SK-MEL-5 (cell line): ENCODE data around the gene SMIM20. TPM values are rescaled to one million over a fixed set of nuclear protein-coding genes. Genes with fewer than 3 reads are reported as not detected.
"Not testable (repeated sequence)": the region's sequence is repeated elsewhere in the genome, so short reads cannot be mapped to it uniquely, and the experiment has no call there.

ENCODE experiments used
- DNase-seq: peaks from one replicate; pipeline ENCODE4 v3.0.0-alpha.2; 2016; ENCODE audit warnings: low read depth, low spot score
- in situ Hi-C: cut with HindIII; loops from 2 replicates; pipeline ENCODE4 v1.10.0; 2016; ENCODE audit warnings: low sequenced_read_pairs, high pct_unique_total_duplicates, low pct_unique_long_range_greater_than_20kb
- total RNA-seq: library from RNA; depleted of rRNA; stranded (reverse); fragments of >200 nt; shearing (Covaris generic); gene quantifications from 2 replicates; pipeline ENCODE4 v1.2.3, GENCODE V29; 2014

SMIM20 gene
- total RNA-seq, 1 experiment from 2014 or later: 64.8 TPM

DNA sequence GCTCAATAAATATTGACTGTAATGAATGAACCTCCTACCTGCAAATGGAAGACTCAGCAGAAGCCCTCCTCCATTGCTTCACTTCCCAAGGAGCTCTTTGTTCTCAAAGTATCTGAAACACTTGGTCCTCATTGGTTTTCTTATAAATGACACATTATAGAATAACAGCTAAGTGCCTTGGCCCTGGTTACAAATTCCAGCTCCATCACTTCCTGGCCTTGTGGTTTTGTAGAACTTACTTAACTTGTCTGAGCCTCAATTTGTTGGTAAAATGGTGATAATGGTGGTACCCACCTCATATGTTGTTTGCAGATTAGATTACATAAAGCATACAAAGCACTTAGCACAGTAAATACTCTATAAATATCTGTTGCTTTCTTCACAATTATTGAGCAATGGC, 25.2 kb upstream of the SMIM20 start:
- DNase-seq: no peak
- in situ Hi-C loops: no loop called here

DNA sequence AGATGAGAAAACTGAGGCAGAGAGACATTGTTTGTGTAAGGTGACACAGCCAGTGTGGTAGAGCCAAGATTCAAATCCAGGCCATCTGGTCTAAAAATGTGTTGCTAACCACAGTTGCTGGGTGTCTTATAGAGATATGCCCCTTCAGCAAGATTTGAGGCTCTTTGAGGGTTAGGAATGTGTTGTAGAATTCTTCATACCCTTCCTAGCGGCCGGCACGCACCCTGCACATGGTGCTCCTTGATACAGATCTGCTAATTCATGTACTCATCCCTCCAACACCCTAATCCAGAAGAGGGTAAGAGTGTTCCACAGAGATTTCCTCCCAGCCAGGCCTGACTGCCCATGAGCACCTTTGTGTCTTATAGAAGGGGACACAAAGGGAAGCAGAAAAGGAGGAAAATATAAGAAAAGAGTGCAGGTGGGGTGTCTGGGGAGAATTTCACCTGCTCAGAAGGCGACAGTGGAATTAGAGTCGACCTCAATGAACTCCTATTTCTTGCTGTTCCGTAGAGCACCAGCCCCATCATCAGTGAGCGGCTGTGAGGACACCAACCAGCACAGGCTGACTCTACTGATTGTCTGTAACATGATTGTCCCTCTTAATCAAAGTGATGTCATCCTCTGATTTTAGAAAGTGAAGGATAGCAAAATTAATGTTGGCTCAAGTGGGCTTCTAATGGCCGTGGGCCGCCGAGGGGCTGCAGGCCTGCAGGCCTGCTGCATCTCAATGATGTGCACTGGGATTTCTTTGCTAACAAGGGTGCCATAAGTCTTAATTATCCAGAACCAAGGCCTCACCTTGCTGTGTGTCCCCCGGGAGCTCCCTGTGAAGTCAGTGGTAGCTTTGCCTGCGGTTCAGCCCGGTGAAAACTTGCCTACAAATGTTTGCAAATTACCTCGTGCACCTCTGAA, 24.2 kb upstream of the SMIM20 start:
- DNase-seq: no peak
- in situ Hi-C loops: no loop called here

DNA sequence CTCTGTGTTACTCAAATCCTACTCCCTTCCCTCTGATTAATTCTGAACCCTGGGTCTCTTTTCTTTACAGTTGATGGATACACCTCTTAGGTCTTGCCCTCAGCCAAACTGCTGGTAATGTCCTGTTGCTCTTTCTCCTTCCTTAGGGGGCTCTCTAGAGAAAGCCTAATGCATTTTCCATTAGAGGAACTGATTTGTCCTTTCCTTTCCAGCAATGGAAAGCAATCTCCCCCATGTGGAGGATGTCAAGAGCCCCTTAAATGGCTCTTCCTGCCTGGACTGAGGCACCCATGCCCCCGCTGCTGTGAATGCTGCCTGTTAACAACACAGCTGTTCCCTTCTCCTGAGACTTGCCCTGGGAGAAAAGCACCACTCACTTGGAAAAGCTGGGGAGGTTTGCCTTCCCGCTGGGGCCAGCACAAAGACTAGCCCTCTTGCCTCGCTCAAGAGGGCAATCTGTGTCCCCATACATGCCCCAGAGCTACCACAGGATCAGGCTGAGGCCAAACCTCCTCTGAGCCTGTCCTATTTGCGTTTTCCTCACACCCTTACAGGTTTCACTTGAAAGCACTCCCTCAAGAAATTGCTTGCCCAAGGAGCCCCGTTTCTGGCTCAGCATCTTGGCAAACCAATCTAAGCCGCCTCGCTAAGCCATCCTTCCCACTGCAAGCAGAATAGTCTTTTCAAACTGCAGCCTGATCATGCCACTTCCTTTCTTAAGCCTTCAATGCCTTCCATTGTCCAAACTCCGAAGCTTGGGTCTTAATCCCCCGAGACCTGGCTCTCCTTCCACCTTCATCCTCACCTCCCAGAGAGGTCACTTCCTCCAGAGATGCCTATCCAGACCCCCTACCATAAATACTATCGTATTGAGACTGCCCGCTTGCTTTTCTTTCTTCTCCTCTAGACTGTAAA, 23.2 kb upstream of the SMIM20 start:
- in situ Hi-C loops: no loop called here
- DNase-seq: peak; percentile 78

DNA sequence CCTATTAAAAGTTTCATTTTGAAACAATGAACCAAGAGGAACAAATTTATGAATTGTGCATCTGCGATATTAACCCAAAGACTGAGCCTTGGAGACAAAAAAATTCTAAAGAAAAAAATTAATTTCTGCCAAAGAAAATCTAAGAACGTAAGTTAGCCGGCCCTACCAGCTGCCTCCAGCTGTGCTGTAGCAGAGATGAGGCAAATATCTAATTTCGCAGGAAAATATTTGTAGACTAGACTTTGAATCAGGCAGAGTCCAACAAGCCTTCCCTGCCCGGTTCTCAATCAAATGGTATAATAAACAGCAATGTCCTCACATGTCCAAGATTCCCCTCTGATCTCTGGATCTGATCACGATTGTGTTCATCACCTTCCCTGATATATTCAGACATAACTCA, 21.2 kb upstream of the SMIM20 start:
- DNase-seq: no peak
- in situ Hi-C loops: no loop called here

DNA sequence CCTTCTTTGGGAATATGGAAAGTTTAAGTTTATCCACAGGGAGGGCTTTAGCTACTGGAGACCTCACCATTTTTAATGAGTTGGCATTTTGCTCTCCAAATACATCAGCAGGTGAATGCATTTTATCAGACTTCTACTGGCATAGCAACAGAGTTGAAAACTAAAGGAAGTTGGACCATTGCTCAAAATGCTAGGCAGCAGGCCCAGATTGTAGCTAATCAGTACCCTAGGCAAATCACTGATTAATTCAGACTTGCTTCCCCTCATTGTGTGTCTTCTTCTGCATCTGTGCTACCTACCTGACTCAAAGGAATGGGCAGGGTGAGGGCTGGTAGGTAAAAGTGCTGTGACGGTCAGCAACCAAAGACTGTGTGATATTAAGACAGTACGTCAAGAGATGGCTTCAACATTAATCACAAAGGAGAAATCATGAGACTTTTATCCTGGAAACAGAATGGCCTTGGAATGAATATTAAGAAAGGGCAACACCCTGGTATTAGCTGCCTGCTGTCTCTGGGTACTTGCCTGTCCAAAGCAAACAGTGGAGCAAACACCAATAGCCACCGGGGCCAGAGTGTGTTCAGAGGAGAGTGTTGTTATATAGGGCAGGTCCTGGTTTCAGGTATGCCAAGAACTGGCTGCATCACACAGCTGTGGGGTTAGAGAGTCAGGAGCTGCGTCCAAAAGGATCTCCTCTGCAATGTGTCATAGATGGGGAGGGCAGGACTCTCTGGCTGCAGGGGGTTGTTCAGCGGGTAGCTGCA, 17.1 kb upstream of the SMIM20 start:
- in situ Hi-C loops: no loop called here
- DNase-seq: no peak

DNA sequence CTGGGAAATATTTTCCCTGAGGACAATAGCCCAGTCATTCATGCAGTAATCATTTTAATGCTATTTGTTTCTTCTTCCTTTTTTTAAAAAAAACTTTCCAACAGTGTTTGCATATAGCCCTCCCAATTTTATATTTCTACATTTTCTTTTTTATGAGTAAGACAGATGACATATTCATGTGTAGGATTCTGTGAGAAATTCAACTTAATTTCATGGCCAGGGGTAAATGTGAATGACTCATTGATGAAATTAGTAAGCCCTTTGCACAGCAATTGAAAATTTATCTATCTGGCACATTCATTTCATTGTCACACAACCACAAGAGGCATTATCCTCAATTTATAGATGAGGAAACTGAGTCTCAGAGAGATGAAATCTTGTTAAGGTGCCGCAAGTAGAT, 13.7 kb upstream of the SMIM20 start:
- no peak for DNase-seq
- in situ Hi-C loops: no loop called here

DNA sequence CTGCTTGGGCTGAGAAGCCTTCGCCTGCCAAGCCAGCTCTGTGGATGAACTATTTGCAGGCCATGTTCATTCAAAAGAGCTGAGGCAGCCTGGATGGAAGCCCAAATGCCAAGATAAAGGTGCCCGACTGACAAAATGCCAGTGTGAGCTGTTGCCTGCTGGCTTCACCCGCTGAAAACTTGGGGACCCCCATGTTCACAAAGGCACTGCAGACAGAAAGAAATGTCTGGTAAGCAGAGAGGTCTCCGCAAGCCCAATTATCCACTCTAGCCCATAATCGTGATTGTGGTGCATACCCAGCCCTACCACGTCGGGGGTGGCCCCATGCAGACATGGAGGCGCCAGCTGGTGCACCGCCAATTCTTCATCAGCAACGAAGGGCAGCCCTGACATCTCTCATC, 13.0 kb upstream of the SMIM20 start:
- no peak for DNase-seq
- in situ Hi-C loops: no loop called here

DNA sequence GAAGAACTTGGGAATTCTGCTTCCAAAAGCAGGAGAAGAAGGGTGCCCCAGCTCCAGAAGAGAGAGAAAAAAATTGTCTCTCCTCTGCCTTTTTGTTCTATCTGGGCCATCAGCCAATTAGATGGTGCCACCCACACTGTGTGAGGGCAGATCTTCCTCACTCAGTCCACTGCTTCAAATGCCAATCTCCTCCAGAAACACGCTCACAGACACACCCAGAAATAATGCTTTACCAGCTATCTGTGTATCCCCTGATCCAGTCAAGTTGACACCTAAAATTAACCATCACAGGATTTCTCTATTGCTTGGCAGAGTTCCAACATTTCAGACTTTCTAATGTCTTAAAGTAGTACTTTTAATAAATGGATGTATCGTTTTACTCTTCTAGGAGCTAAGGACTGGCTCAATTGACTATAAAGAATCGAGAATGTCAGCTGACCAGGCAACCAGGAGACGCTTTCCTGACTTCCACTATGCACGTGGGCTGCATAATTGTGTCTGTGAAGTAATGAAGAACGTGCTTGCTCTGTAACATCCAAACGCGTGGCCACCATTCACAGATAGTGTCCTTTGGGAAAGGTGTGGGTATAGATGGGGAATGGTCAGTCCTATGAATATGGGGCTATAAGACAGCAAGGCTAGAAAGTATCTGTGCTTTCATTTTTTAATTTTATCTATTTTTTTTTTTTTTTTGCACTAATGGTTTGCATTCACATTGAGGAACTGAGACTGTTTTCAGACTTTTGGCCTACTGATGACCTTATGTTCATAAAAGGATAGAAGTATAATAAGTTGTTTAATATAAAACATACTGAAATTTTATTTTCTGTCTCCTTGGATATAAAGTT, 9.9 kb upstream of the SMIM20 start:
- in situ Hi-C loops: no loop called here
- DNase-seq: no peak

DNA sequence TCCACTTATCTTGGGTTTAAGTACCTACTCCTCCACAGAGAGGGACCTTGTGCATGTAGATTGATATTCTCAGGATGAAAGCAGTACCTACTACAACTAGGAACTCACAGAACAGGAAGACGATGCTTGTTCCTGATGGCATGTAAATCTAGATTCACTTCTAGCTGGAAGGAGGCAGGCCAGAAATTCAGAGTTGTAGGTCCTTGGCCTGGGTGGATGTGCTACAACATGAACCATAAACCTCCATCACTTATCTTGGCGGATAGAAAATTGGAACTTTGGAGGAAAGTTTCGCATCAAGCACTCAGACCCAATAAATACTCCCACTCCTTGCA, 9.3 kb upstream of the SMIM20 start:
- in situ Hi-C loops: no loop called here
- no peak for DNase-seq

DNA sequence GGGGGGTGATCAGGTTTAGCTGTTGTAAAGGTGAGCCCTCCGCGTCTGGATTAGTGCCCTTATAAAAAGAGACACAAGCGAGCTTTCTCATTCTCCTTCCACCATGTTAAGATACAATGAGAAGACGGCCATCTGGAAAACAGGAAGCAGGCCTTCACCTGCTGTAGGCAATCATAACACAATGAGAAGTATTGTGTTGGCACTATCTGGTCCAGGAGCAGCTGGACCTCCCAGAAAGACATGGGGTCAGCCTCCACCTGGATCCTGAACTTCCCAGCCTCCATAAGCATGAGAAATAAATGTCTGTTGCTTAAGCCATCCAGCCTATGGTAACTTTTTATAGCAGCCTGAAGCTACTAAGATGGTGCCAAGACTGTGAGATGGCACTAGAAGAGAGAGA, 8.6 kb upstream of the SMIM20 start:
- in situ Hi-C loops: no loop called here

DNA sequence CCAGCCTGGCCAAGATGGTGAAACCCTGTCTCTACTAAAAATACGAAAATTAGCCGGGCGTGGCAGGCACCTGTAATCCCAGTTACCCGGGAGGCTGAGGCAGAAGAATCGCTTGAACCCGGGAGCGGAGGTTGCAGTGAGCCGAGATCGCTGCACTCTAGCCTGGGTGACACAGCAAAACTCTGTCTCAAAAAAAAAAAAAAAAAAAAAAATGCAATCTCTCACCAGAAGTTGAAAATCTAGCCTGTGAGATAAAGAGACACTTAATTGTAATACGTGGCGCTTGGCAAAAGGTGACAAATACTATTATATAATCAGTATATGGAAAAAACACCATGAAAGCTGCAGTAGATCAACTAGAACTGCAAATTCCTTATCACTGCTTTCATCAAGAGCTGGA, 7.9 kb upstream of the SMIM20 start:
- in situ Hi-C loops, DNase-seq: not testable (repeated sequence)

More for the DNA sequence above, 8.6 kb upstream of the SMIM20 start:
- DNase-seq: no peak

DNA sequence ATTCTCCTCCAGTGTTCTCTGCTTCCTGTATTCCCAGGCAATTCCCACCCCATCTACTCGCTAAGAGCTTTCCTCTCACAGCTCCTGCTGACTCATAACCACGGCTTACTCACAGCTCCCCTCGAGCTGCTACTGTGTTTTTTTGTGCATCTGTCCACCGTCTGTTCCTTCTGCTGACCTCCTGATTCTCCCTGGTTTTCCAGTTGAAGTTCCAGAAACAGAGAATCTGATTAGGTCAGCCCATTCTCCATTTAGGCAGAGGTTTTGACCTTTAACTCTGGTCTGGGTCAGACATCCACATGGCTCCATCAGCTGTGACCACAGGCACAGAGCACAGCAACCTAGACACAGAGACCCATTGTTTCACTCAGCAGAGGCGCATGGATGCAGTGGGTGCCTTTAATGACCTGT, 5.5 kb upstream of the SMIM20 start:
- in situ Hi-C loops: no loop called here
- DNase-seq: peak; percentile 87

DNA sequence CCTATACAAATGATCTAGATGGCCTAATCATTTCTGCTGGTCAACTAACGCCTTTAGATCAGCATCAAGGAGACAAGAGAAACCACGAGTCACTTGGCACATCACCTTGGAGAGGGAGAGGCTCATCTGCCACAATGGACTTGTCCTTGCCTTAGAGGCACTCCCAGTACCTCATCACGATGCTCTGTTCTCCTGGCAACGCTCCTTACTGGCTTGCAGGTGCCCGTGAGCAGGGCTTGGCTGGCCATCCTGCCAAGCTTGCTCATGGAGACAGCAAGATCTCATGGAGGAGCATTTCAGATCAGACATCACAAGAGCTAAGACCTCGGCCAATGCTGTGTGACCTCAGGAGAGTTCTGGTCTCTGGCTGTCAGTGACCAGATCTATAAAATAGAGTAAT, 2.7 kb upstream of the SMIM20 start:
- in situ Hi-C loops: no loop called here
- no peak for DNase-seq

DNA sequence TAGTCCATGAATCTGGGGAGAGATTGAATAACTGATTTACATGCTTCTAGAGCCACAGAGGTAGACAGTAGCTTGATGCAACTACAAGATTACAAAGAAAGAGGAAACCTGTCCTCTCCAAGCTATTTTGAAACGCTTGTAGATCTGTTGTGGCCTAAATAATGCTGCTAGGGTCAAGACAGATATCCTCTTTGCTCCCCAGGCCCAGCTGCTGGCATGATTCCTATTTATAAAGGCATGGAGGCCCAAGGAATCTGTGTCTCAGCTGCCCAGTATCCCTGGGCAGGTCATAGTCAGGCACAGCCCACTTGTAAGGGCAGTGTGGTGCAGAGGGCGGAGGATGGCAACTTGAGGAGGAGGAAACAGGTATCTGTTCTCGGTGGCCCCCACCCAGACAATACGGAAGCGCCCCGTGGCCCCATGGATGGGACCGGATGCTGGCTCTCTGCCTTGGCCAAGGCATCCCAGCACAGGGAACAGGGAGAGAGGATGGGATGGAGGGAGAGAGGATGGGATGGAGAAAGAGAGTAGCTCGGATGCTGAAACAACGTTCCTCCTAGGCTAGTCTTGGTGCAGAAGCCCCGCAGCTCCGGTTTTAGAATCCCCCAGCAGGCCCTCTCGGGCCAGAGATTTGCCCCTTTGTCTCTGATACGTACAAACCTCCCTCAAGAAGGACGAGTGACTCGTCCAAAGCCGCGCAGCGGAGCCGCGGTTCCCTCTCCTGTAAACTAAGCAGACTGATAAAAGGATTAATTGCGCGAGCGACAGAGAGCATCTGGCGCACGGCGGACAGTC, 767 bp upstream of the SMIM20 start:
- no peak for DNase-seq
- in situ Hi-C loops: no loop called here

DNA sequence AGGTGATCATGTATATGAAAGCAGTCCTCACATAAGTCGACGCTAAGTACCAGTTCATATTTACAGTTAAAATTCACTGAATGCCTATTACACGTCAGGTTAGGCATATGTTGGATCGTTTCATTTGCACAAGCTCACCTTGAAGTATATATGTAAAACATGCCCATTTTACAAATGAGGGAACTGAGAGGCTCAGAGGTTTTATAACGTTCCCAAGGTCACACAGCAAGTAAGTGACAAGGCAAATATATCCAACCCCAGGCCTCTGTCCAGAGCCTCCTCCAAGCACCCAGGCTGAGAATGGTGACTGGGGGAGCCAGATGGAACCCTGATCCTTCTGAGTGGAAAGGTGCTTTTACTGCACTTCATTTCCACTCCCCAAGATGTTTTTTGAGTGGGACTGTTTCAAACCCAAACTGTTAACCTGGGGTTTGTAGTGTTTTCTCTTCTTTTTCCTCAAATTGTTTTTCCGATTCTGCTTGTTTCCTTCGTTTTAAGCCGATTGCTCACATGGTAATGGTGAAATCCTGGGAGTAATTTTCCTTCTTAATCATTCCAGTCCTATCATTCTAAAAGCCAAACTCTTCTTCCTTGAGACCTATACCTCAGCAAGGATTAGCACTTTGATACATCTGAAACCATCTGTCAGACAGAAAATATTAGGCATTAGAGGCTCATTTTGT, 791 bp downstream of the SMIM20 start:
- in situ Hi-C loops: no loop called here
- no peak for DNase-seq

DNA sequence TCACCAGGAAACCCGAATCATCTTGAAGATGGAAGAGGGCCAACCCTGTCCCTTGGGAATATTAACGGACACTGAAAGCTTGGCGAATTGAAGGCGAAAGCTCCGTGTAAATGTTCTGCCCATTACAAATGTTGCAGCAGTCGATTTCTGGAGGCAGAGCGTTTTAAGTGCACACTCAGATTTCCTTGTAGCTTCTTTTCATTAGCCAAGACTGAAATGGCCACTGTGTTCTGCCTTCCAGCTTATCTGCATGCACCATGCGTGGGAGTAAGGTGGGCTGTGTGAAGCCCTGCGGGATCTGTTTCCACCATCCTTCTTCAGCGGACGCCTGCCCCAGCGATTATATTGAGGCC, 1.3 kb downstream of the SMIM20 start:
- in situ Hi-C loops: no loop called here
- no peak for DNase-seq
